ENCODE measurements around the gene UNC13B. TPM values are rescaled to one million over a fixed set of nuclear protein-coding genes. Genes with fewer than 3 reads are reported as not detected.

UNC13B gene
- total RNA-seq, 1 donor from 2014 or later: 39.9 TPM

- Mint-ChIP-seq H3K36me3 (ENCODE audit: low read depth, unreplicated experiment) (no peaks in the 10 kb centered on the region), H3K9me3 (ENCODE audit: unreplicated experiment) (no peaks in the 10 kb centered on the region), H3K4me1 (ENCODE audit: unreplicated experiment) (peaks cover 14% of the 10 kb centered on the region), H3K4me3 (ENCODE audit: unreplicated experiment) (no peak overlapping the region), H3K27ac (ENCODE audit: unreplicated experiment) (peak overlapping the region; percentile 92), H3K27me3 (ENCODE audit: unreplicated experiment) (peaks cover 2% of the 10 kb centered on the region)
- no peak for DNase-seq (ENCODE audit: low spot score)
- no peak for TF ChIP-seq CTCF (IDR thresholded peaks at IDR 0.05; ENCODE audit: unreplicated experiment)
These were observed 173.4 kb downstream of the UNC13B start for GRCh38 chr9:35335164-35335563.

GRCh38 chr9:35338086-35338485, 176.3 kb downstream of the UNC13B start:
- H3K36me3 Mint-ChIP-seq (ENCODE audit: low read depth, unreplicated experiment): no peaks in the 10 kb centered on the region

GRCh38 chr9:35338561-35339274, 176.9 kb downstream of the UNC13B start:
- no peak for DNase-seq (ENCODE audit: low spot score)
- no peak for TF ChIP-seq CTCF (IDR thresholded peaks at IDR 0.05; ENCODE audit: unreplicated experiment)
- no peaks in the 10 kb centered on the region for H3K9me3 Mint-ChIP-seq (ENCODE audit: unreplicated experiment)
- peaks cover 16% of the 10 kb centered on the region for H3K4me1 Mint-ChIP-seq (ENCODE audit: unreplicated experiment)
- no peaks in the 10 kb centered on the region for H3K27me3 Mint-ChIP-seq (ENCODE audit: unreplicated experiment)
- no peaks in the 10 kb centered on the region for H3K36me3 Mint-ChIP-seq (ENCODE audit: low read depth, unreplicated experiment)
- no peak overlapping the region for H3K4me3 Mint-ChIP-seq (ENCODE audit: unreplicated experiment)
- H3K27ac Mint-ChIP-seq (ENCODE audit: unreplicated experiment): no peak overlapping the region

More at GRCh38 chr9:35338086-35338485, 176.3 kb downstream of the UNC13B start:
- no peak overlapping the region for H3K27ac Mint-ChIP-seq (ENCODE audit: unreplicated experiment)
- H3K4me3 Mint-ChIP-seq (ENCODE audit: unreplicated experiment): no peak overlapping the region
- peaks cover 21% of the 10 kb centered on the region for H3K4me1 Mint-ChIP-seq (ENCODE audit: unreplicated experiment)
- DNase-seq (ENCODE audit: low spot score): no peak
- peaks cover 2% of the 10 kb centered on the region for H3K27me3 Mint-ChIP-seq (ENCODE audit: unreplicated experiment)
- no peak for TF ChIP-seq CTCF (IDR thresholded peaks at IDR 0.05; ENCODE audit: unreplicated experiment)
- H3K9me3 Mint-ChIP-seq (ENCODE audit: unreplicated experiment): no peaks in the 10 kb centered on the region

DNA sequence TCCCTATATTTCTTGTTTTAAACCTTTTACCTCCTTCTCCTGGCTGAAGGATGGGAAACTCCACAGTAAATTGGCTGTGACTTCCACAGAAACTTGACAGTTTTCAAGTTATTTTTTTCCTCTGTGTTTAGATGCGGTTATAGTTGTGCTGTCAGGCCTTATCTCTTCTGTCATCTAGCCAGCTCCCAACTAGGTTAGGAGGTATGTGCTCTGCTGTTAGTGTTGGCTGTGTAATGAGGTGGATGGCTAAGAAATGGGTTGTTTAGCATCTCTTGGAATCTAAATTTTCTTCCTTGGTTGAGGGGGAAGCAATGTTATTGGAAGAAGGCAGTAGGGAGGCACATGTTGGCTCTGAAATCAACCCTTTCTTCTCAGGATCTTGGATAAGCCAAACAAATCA, 178.2 kb downstream of the UNC13B start:
- no peaks in the 10 kb centered on the region for H3K27me3 Mint-ChIP-seq (ENCODE audit: unreplicated experiment)
- peaks cover 16% of the 10 kb centered on the region for H3K4me1 Mint-ChIP-seq (ENCODE audit: unreplicated experiment)
- H3K9me3 Mint-ChIP-seq (ENCODE audit: unreplicated experiment): no peaks in the 10 kb centered on the region
- no peak overlapping the region for H3K27ac Mint-ChIP-seq (ENCODE audit: unreplicated experiment)
- TF ChIP-seq CTCF (IDR thresholded peaks at IDR 0.05; ENCODE audit: unreplicated experiment): no peak
- H3K36me3 Mint-ChIP-seq (ENCODE audit: low read depth, unreplicated experiment): no peaks in the 10 kb centered on the region
- no peak for DNase-seq (ENCODE audit: low spot score)
- H3K4me3 Mint-ChIP-seq (ENCODE audit: unreplicated experiment): peak overlapping the region; percentile 26

DNA sequence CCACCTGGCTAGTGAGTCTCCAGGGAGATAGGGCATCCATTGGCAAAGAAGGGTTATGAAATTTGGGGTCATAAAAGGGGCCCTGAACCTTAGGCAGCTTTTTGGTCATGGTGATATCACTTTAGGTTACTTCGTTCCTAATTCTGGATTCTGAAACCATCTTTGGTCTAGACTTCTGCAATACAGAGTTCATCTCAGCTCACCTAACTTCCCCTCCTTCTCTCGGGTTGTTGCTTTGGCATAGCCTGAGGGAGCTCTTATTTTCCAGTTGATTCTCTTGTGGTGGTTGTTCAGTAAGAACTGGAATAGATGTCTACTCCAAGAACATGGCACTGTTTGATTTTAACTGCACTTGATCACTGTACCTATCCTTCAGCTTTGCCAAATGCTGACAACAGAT, 179.2 kb downstream of the UNC13B start:
- no peaks in the 10 kb centered on the region for H3K27me3 Mint-ChIP-seq (ENCODE audit: unreplicated experiment)
- no peak for TF ChIP-seq CTCF (IDR thresholded peaks at IDR 0.05; ENCODE audit: unreplicated experiment)
- no peak overlapping the region for H3K4me3 Mint-ChIP-seq (ENCODE audit: unreplicated experiment)
- H3K9me3 Mint-ChIP-seq (ENCODE audit: unreplicated experiment): no peaks in the 10 kb centered on the region
- no peak overlapping the region for H3K27ac Mint-ChIP-seq (ENCODE audit: unreplicated experiment)
- H3K36me3 Mint-ChIP-seq (ENCODE audit: low read depth, unreplicated experiment): no peaks in the 10 kb centered on the region
- DNase-seq (ENCODE audit: low spot score): no peak
- H3K4me1 Mint-ChIP-seq (ENCODE audit: unreplicated experiment): peaks cover 13% of the 10 kb centered on the region

All from endothelial cell (in vitro differentiated cells).